HG02610 (cell line): ENCODE data around the gene UBASH3B.
A peak's percentile ranks its signal among the peaks of the same experiment; 100 is the strongest.

Experiments used
- ATAC-seq: cut with Tn5 transposase; IDR thresholded peaks from one replicate; pipeline ENCODE4 v1.9.1; 2021; ENCODE audit warnings: mild to moderate bottlenecking, moderate library complexity; ENCODE audit not compliant: unreplicated experiment

UBASH3B gene

GRCh38 chr11:122749005-122749687 is 93.6 kb downstream of the UBASH3B start:
- peak; percentile 83 for ATAC-seq

GRCh38 chr11:122750049-122750448 is 94.5 kb downstream of the UBASH3B start:
- ATAC-seq, result no peak

- ATAC-seq, result no peak
Observed at GRCh38 chr11:122751292-122752070, 96.0 kb downstream of the UBASH3B start.

- ATAC-seq, result no peak
Observed at GRCh38 chr11:122754028-122754427, 98.5 kb downstream of the UBASH3B start.

- ATAC-seq, result no peak
Observed at GRCh38 chr11:122754553-122755322, 99.2 kb downstream of the UBASH3B start.

- ATAC-seq, result no peak
Observed at GRCh38 chr11:122755409-122755808, 99.9 kb downstream of the UBASH3B start.

GRCh38 chr11:122755941-122756340 is 100.4 kb downstream of the UBASH3B start:
- ATAC-seq, result no peak

GRCh38 chr11:122756417-122756816 is 100.9 kb downstream of the UBASH3B start:
- no peak for ATAC-seq

GRCh38 chr11:122757201-122757600 is 101.7 kb downstream of the UBASH3B start:
- ATAC-seq, result no peak

- no peak for ATAC-seq
Observed at GRCh38 chr11:122758339-122758738, 102.8 kb downstream of the UBASH3B start.

GRCh38 chr11:122758974-122759373 is 103.5 kb downstream of the UBASH3B start:
- ATAC-seq, result no peak

- no peak for ATAC-seq
Observed at GRCh38 chr11:122763108-122763507, 107.6 kb downstream of the UBASH3B start.

- no peak for ATAC-seq
Observed at GRCh38 chr11:122764371-122765090, 109.0 kb downstream of the UBASH3B start.

- ATAC-seq, result no peak
Observed at GRCh38 chr11:122765487-122766131, 110.1 kb downstream of the UBASH3B start.

- ATAC-seq, result no peak
Observed at GRCh38 chr11:122769126-122769780, 113.7 kb downstream of the UBASH3B start.

GRCh38 chr11:122772945-122773344 is 117.4 kb downstream of the UBASH3B start:
- no peak for ATAC-seq

- no peak for ATAC-seq
Observed at GRCh38 chr11:122773781-122774266, 118.3 kb downstream of the UBASH3B start.

- no peak for ATAC-seq
Observed at GRCh38 chr11:122775675-122776271, 120.3 kb downstream of the UBASH3B start.

- ATAC-seq, result no peak
Observed at GRCh38 chr11:122776546-122776945, 121.0 kb downstream of the UBASH3B start.
